ENCODE results near the gene PLA2G4F. TPM values are rescaled to one million over a fixed set of nuclear protein-coding genes. Genes with fewer than 3 reads are reported as not detected.

Gene PLA2G4F
- total RNA-seq, 4 donors from 2014 or later: 3.9 to 24.8 (median 14.1) TPM

DNA sequence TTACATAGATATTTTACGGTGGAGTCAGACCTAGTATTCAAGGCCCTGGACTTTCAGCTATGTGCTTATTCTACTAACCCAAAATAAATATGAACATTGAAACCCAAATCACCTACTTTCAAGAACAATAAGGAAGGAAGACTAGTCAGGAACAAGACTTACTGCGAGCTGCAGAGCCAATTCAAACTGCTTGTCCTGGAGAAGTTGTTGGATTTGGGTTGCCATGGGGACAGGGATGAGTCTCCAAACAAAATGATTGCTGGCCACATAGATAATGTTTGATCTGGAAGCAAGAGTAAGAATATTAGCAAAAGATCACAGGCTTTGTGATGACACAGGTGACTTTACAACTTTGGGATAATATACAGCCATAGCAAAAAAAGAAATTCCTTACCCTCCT lies 21.6 kb upstream of the PLA2G4F start:
- no peak for DNase-seq
- Histone ChIP-seq H3K9me3 (no peaks in the 10 kb centered on the region), H3K4me1 (no peaks in the 10 kb centered on the region), H3K36me3 (peaks cover 35 to 54% of the 10 kb centered on the region in 2 donors), H3K27ac (no peak overlapping the region), H3K4me3 (replicated peaks in 1 of 3) (no peak overlapping the region), H3K27me3 (no peaks in the 10 kb centered on the region)
- no peak for TF ChIP-seq POLR2A (IDR thresholded peaks at IDR 0.05)
- TF ChIP-seq, protein P1, sequence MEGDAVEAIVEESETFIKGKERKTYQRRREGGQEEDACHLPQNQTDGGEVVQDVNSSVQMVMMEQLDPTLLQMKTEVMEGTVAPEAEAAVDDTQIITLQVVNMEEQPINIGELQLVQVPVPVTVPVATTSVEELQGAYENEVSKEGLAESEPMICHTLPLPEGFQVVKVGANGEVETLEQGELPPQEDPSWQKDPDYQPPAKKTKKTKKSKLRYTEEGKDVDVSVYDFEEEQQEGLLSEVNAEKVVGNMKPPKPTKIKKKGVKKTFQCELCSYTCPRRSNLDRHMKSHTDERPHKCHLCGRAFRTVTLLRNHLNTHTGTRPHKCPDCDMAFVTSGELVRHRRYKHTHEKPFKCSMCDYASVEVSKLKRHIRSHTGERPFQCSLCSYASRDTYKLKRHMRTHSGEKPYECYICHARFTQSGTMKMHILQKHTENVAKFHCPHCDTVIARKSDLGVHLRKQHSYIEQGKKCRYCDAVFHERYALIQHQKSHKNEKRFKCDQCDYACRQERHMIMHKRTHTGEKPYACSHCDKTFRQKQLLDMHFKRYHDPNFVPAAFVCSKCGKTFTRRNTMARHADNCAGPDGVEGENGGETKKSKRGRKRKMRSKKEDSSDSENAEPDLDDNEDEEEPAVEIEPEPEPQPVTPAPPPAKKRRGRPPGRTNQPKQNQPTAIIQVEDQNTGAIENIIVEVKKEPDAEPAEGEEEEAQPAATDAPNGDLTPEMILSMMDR (IDR thresholded peaks at IDR 0.05): no peak
- 84 to 86% methylated on average over 2 of the region's 2 CpGs for WGBS, 2 donors
- intact Hi-C loops (cut with DNase I): no loop called here

- Histone ChIP-seq H3K36me3 (peaks cover 44 to 63% of the 10 kb centered on the region in 2 donors), H3K4me1 (no peaks in the 10 kb centered on the region), H3K4me3 (replicated peaks in 1 of 3) (no peak overlapping the region), H3K27ac (no peak overlapping the region), H3K27me3 (no peaks in the 10 kb centered on the region), H3K9me3 (no peaks in the 10 kb centered on the region)
- intact Hi-C loops (cut with DNase I): no loop called here
- 80% methylated on average over 5 of the region's 5 CpGs for WGBS, 2 donors
- TF ChIP-seq POLR2A (IDR thresholded peaks at IDR 0.05): no peak
- TF ChIP-seq, protein P1 (IDR thresholded peaks at IDR 0.05): no peak
- DNase-seq: no peak
These were observed 19.2 kb upstream of the PLA2G4F start for GRCh38 chr15:42175671-42176070.

DNA sequence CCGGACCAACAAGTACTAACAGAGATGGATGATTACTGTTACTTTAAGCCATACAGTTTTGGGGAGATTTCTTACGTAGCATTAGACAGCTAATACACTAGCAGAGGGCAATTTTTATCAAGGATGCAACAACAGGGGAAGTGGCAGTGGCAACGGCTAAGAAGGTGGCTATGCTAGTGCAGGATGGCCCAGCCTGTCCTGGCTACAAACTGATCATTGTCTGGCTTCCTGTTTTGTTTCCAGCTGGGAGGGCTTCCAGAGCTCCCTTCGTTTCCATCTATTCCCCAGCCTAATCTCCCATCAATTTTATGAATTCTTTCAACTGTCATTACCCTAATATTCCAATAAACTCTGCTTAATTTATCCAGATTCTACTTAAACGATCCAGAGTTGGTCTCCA lies 16.0 kb upstream of the PLA2G4F start:
- no peak for DNase-seq
- TF ChIP-seq, protein P1 (IDR thresholded peaks at IDR 0.05): no peak
- TF ChIP-seq POLR2A (IDR thresholded peaks at IDR 0.05): no peak
- no peak overlapping the region for H3K4me3 ChIP-seq (replicated peaks in 1 of 3)
- intact Hi-C loops (cut with DNase I): no loop called here
- H3K9me3 ChIP-seq: no peaks in the 10 kb centered on the region
- WGBS, 2 donors: 76 to 93% methylated on average over 5 of the region's 5 CpGs
- H3K27ac ChIP-seq: no peak overlapping the region
- peaks cover 41 to 48% of the 10 kb centered on the region in 2 donors for H3K36me3 ChIP-seq
- no peaks in the 10 kb centered on the region for H3K4me1 ChIP-seq
- H3K27me3 ChIP-seq: no peaks in the 10 kb centered on the region

- 73 to 92% methylated on average over 1 of the region's 1 CpG for WGBS, 2 donors
- Histone ChIP-seq H3K36me3 (peaks cover 45 to 52% of the 10 kb centered on the region in 2 donors), H3K4me1 (no peaks in the 10 kb centered on the region), H3K27ac (no peak overlapping the region), H3K27me3 (no peaks in the 10 kb centered on the region), H3K9me3 (no peaks in the 10 kb centered on the region), H3K4me3 (replicated peaks in 1 of 3) (no peak overlapping the region)
- no peak for DNase-seq
- intact Hi-C loops (cut with DNase I): no loop called here
- no peak for TF ChIP-seq POLR2A (IDR thresholded peaks at IDR 0.05)
- TF ChIP-seq, protein P1 (IDR thresholded peaks at IDR 0.05): no peak
These were observed 15.4 kb upstream of the PLA2G4F start for GRCh38 chr15:42171795-42172194.

GRCh38 chr15:42171122-42171521 lies 14.7 kb upstream of the PLA2G4F start:
- DNase-seq: no peak
- H3K4me3 ChIP-seq (replicated peaks in 1 of 3): no peak overlapping the region
- TF ChIP-seq POLR2A (IDR thresholded peaks at IDR 0.05): no peak
- TF ChIP-seq, protein P1 (IDR thresholded peaks at IDR 0.05): no peak
- no peaks in the 10 kb centered on the region for H3K4me1 ChIP-seq
- intact Hi-C loops (cut with DNase I): no loop called here
- H3K9me3 ChIP-seq: no peaks in the 10 kb centered on the region
- WGBS, 2 donors: 71 to 89% methylated on average over 1 of the region's 1 CpG
- H3K36me3 ChIP-seq: peaks cover 51 to 55% of the 10 kb centered on the region in 2 donors
- no peaks in the 10 kb centered on the region for H3K27me3 ChIP-seq
- H3K27ac ChIP-seq: no peak overlapping the region
